GM19372 (cell line): ENCODE measurements around the gene DDR2.

Source experiments
- ATAC-seq: cut with Tn5 transposase; IDR thresholded peaks from one replicate; pipeline ENCODE4 v1.9.1; 2021; ENCODE audit warnings: mild to moderate bottlenecking, low read depth, moderate library complexity; ENCODE audit not compliant: unreplicated experiment

The DDR2 gene

GRCh38 chr1:162629077-162629627 is 3.1 kb upstream of the DDR2 start:
- ATAC-seq: no peak

GRCh38 chr1:162629651-162630050 is 2.6 kb upstream of the DDR2 start:
- ATAC-seq: no peak

GRCh38 chr1:162631546-162632191 is 595 bp upstream of the DDR2 start:
- ATAC-seq: no peak

- no peak for ATAC-seq
Measured at GRCh38 chr1:162632698-162633080, 425 bp downstream of the DDR2 start.

- ATAC-seq: no peak
Measured at GRCh38 chr1:162633081-162633762, 958 bp downstream of the DDR2 start.

GRCh38 chr1:162635418-162635817 is 3.2 kb downstream of the DDR2 start:
- no peak for ATAC-seq

- peak; percentile 71 for ATAC-seq
Measured at GRCh38 chr1:162639718-162640117, 7.5 kb downstream of the DDR2 start.

- no peak for ATAC-seq
Measured at GRCh38 chr1:162641114-162641513, 8.8 kb downstream of the DDR2 start.

- ATAC-seq: no peak
Measured at GRCh38 chr1:162644986-162645314, 12.7 kb downstream of the DDR2 start.

GRCh38 chr1:162645666-162646065 is 13.4 kb downstream of the DDR2 start:
- ATAC-seq: no peak

- ATAC-seq: no peak
Measured at GRCh38 chr1:162649583-162649982, 17.3 kb downstream of the DDR2 start.

- ATAC-seq: no peak
Measured at GRCh38 chr1:162654915-162655620, 22.8 kb downstream of the DDR2 start.

GRCh38 chr1:162656266-162656665 is 24.0 kb downstream of the DDR2 start:
- no peak for ATAC-seq

GRCh38 chr1:162660574-162660973 is 28.3 kb downstream of the DDR2 start:
- ATAC-seq: no peak

- no peak for ATAC-seq
Measured at GRCh38 chr1:162661336-162661735, 29.1 kb downstream of the DDR2 start.

- ATAC-seq: no peak
Measured at GRCh38 chr1:162662013-162662412, 29.7 kb downstream of the DDR2 start.

GRCh38 chr1:162663086-162663485 is 30.8 kb downstream of the DDR2 start:
- no peak for ATAC-seq

GRCh38 chr1:162663589-162664106 is 31.4 kb downstream of the DDR2 start:
- ATAC-seq: no peak

- no peak for ATAC-seq
Measured at GRCh38 chr1:162666006-162666645, 33.9 kb downstream of the DDR2 start.

- no peak for ATAC-seq
Measured at GRCh38 chr1:162667381-162668080, 35.3 kb downstream of the DDR2 start.
